NCI-H526 treated with DMSO at 0.1 percent for 48 hours (cell line): ENCODE data around the gene ZNF536.
"Not testable (repeated sequence)": the region's sequence is repeated elsewhere in the genome, so short reads cannot be mapped to it uniquely, and the experiment has no call there.

ENCODE experiments used
- DNase-seq: peaks from one replicate; lab custom pipeline; 2025; lab: John Stamatoyannopoulos, UW

Gene ZNF536

GRCh38 chr19:30446850-30447552, 74.8 kb downstream of the ZNF536 start:
- no peak for DNase-seq

- DNase-seq: no peak
Measured at GRCh38 chr19:30447553-30447870, 75.3 kb downstream of the ZNF536 start.

GRCh38 chr19:30448386-30449077, 76.3 kb downstream of the ZNF536 start:
- no peak for DNase-seq

- DNase-seq: no peak
Measured at GRCh38 chr19:30449078-30449590, 77.0 kb downstream of the ZNF536 start.

- DNase-seq: no peak
Measured at GRCh38 chr19:30449673-30450072, 77.5 kb downstream of the ZNF536 start.

- peak; percentile 19 for DNase-seq
Measured at GRCh38 chr19:30450100-30450499, 77.9 kb downstream of the ZNF536 start.

- no peak for DNase-seq
Measured at GRCh38 chr19:30450835-30451321, 78.7 kb downstream of the ZNF536 start.

GRCh38 chr19:30452931-30453330, 80.7 kb downstream of the ZNF536 start:
- DNase-seq: no peak

GRCh38 chr19:30453743-30454142, 81.6 kb downstream of the ZNF536 start:
- no peak for DNase-seq

GRCh38 chr19:30455881-30456280, 83.7 kb downstream of the ZNF536 start:
- DNase-seq: no peak

- DNase-seq: no peak
Measured at GRCh38 chr19:30457484-30457883, 85.3 kb downstream of the ZNF536 start.

- no peak for DNase-seq
Measured at GRCh38 chr19:30459859-30460258, 87.7 kb downstream of the ZNF536 start.

- no peak for DNase-seq
Measured at GRCh38 chr19:30464162-30464561, 92.0 kb downstream of the ZNF536 start.

GRCh38 chr19:30466598-30466997, 94.4 kb downstream of the ZNF536 start:
- DNase-seq: not testable (repeated sequence)

GRCh38 chr19:30467239-30467638, 95.1 kb downstream of the ZNF536 start:
- DNase-seq: no peak

- no peak for DNase-seq
Measured at GRCh38 chr19:30469774-30470173, 97.6 kb downstream of the ZNF536 start.

GRCh38 chr19:30471441-30471840, 99.3 kb downstream of the ZNF536 start:
- DNase-seq: no peak

GRCh38 chr19:30473334-30473867, 101.2 kb downstream of the ZNF536 start:
- DNase-seq: no peak

- no peak for DNase-seq
Measured at GRCh38 chr19:30476997-30477396, 104.8 kb downstream of the ZNF536 start.

GRCh38 chr19:30479231-30479630, 107.0 kb downstream of the ZNF536 start:
- DNase-seq: no peak

GRCh38 chr19:30480097-30480496, 107.9 kb downstream of the ZNF536 start:
- no peak for DNase-seq

GRCh38 chr19:30481063-30481462, 108.9 kb downstream of the ZNF536 start:
- DNase-seq: no peak

- DNase-seq: no peak
Measured at GRCh38 chr19:30481823-30482222, 109.6 kb downstream of the ZNF536 start.
